Measurements from ENCODE around the gene CCT6B. TPM values are rescaled to one million over a fixed set of nuclear protein-coding genes. Genes with fewer than 3 reads are reported as not detected.
A peak's percentile ranks its signal among the peaks of the same experiment; 100 is the strongest.
"Not testable (repeated sequence)": the region's sequence is repeated elsewhere in the genome, so short reads cannot be mapped to it uniquely, and the experiment has no call there.

CCT6B gene
- total and polyA plus RNA-seq, 8 donors = 0.58 to 5.1 (median 3.6) TPM

DNA sequence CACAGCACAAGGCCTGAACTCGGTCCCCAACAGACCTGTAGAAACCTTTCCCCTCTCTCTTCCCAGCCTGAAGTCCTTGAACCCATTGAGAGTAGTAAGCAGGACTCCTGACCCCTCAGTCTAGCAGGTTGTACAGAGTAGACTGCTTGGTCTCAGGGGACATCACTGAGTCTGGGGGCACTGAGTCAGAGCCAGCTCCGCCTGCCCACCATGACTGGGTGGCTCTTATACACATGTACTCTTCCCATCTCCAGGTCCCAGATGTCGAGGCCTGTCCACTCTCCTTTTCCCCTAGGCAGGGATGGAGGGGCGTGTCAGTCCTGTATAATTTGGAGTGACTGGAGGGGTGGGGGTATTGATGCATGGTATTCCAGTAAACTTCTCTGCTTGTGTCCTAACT lies 42.5 kb upstream of the CCT6B start:
- H3K27ac ChIP-seq = no peak overlapping the region
- no peaks in the 10 kb centered on the region for H3K9me3 ChIP-seq
- no peak overlapping the region for H3K4me3 ChIP-seq
- TF ChIP-seq CTCF (IDR thresholded peaks at IDR 0.05) = no peak
- ATAC-seq = no peak
- no peaks in the 10 kb centered on the region for H3K4me1 ChIP-seq
- H3K36me3 ChIP-seq = peaks cover 0 to 94% of the 10 kb centered on the region in 2 donors
- no peaks in the 10 kb centered on the region for H3K27me3 ChIP-seq
- no peak for DNase-seq
- intact Hi-C loops (cut with DNase I) = loop anchor here in 1 of 2 donors (10.0 kb wide), 1 partner anchor 81 kb away; no protein-coding TSS in a partner anchor

- intact Hi-C loops (cut with DNase I) = loop anchor here in 1 of 2 donors (10.0 kb wide), 1 partner anchor 82 kb away; no protein-coding TSS in a partner anchor
- no peak overlapping the region for H3K4me3 ChIP-seq
- TF ChIP-seq CTCF (IDR thresholded peaks at IDR 0.05) = no peak
- H3K27me3 ChIP-seq = no peaks in the 10 kb centered on the region
- H3K9me3 ChIP-seq = no peaks in the 10 kb centered on the region
- H3K36me3 ChIP-seq = peaks cover 0 to 94% of the 10 kb centered on the region in 2 donors
- H3K4me1 ChIP-seq = peaks cover 0 to 6% of the 10 kb centered on the region in 2 donors
- H3K27ac ChIP-seq = peak overlapping the region in 1 of 2 donors; percentile 6
- DNase-seq (no peak), ATAC-seq (no peak)
Measured at GRCh38 chr17:35002876-35003551, 41.8 kb upstream of the CCT6B start.

- no peak for DNase-seq
- Histone ChIP-seq H3K36me3 (peaks cover 0 to 93% of the 10 kb centered on the region in 2 donors), H3K4me1 (peaks cover 6 to 21% of the 10 kb centered on the region in 2 donors), H3K9me3 (no peaks in the 10 kb centered on the region), H3K4me3 (no peak overlapping the region), H3K27ac (no peak overlapping the region), H3K27me3 (no peaks in the 10 kb centered on the region)
- TF ChIP-seq CTCF (IDR thresholded peaks at IDR 0.05) = no peak
- intact Hi-C loops (cut with DNase I) = loop anchor here in 1 of 2 donors (10.0 kb wide), 1 partner anchor 83 kb away; no protein-coding TSS in a partner anchor
- ATAC-seq = no peak
Measured at GRCh38 chr17:35001549-35001948, 40.3 kb upstream of the CCT6B start.

- Histone ChIP-seq H3K4me1 (peaks cover 6 to 24% of the 10 kb centered on the region in 2 donors), H3K36me3 (peaks cover 0 to 93% of the 10 kb centered on the region in 2 donors)
- ATAC-seq, DNase-seq, H3K9me3 ChIP-seq, H3K4me3 ChIP-seq, H3K27ac ChIP-seq, H3K27me3 ChIP-seq: not testable (repeated sequence)
- intact Hi-C loops (cut with DNase I) = loop anchor here in 1 of 2 donors (10.0 kb wide), 1 partner anchor 84 kb away; no protein-coding TSS in a partner anchor
Measured at GRCh38 chr17:35000965-35001364, 39.7 kb upstream of the CCT6B start.

GRCh38 chr17:34999456-34999855 lies 38.2 kb upstream of the CCT6B start:
- H3K4me3 ChIP-seq = no peak overlapping the region
- TF ChIP-seq CTCF (IDR thresholded peaks at IDR 0.05) = no peak
- H3K4me1 ChIP-seq = peaks cover 6 to 24% of the 10 kb centered on the region in 2 donors
- no peaks in the 10 kb centered on the region for H3K9me3 ChIP-seq
- no peak for ATAC-seq
- no peaks in the 10 kb centered on the region for H3K27me3 ChIP-seq
- no peak overlapping the region for H3K27ac ChIP-seq
- intact Hi-C loops (cut with DNase I) = no loop called here
- H3K36me3 ChIP-seq = peaks cover 0 to 94% of the 10 kb centered on the region in 2 donors
- no peak for DNase-seq

Data from left lung (tissue), 10 donors.